LNCAP (cell line): Measurements from ENCODE around the gene ABCD2.

ENCODE experiments used
- CTCF ChIP-seq: fragments of 450-650 bp; IDR thresholded peaks from 2 replicates; pipeline ENCODE4 v1.5.1; 2017; ENCODE audit warnings: mild to moderate bottlenecking

The ABCD2 gene

DNA sequence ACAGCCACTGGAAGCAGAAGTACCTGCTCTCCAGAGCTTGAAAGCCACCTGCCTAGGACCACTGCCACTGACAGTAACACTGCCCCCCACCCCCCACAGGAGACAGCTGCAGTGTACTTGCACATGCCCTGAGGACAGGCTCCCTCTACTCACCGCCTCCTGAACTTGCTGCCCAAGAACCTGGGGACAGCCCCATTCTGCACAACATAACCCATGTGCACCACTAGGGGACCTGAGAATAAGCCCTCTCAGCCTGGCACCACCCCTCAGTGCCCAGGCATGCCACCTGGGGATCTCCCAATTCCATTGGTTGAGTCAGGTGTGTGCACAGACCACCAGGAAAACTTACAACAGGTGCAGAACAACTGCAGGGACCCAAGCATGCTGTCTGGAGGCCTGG lies 109.6 kb downstream of the ABCD2 start:
- TF ChIP-seq CTCF = no peak

GRCh38 chr12:39505554-39505953 lies 114.0 kb downstream of the ABCD2 start:
- no peak for TF ChIP-seq CTCF

- TF ChIP-seq CTCF = no peak
These were observed 114.6 kb downstream of the ABCD2 start for GRCh38 chr12:39505023-39505422.

- TF ChIP-seq CTCF = no peak
These were observed 116.2 kb downstream of the ABCD2 start for GRCh38 chr12:39503439-39503838.

DNA sequence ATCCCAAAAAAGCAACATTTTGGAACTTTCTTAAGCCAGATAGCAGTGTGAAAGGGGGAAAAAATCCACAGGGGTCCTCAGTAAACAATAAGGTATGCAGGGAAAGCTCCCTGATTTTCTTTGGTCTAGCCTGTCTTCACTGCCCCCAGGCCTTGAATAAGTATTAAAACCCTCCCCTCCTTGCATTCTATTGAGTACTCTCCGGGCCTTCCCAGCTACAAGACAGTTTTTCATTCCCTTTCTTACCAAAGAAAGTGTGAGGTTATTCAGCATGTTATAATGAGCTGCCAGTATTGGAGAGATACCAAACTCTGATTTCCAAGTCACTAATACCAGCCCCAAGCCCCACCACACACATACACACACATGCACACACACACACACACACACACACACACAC lies 116.9 kb downstream of the ABCD2 start:
- TF ChIP-seq CTCF = no peak
